ENCODE measurements around the gene LRFN2.

LRFN2 gene

GRCh38 chr6:40394381-40394780, 192.8 kb downstream of the LRFN2 start:
- no peak for DNase-seq

- no peak for DNase-seq
Observed at GRCh38 chr6:40393641-40394040, 193.5 kb downstream of the LRFN2 start.

DNA sequence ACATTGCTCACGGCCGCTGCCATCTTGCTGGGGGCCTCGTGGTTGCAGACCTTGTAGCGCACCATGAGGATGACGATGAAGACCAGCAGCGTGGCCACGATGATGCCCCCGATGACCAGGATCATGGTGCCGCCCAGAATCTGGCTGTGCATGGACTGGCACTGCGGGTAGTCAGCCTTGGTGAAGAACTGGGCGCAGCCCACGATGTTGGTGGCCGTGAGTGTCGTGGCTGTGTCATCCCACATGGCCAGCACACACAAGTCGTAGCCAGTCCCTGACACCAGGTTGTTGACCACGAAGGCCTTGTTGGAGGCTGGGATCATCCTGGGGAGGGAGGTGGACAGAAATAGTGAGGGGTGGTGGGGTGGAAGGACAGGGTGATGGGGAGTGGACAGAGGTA, 194.6 kb downstream of the LRFN2 start:
- DNase-seq: no peak

DNA sequence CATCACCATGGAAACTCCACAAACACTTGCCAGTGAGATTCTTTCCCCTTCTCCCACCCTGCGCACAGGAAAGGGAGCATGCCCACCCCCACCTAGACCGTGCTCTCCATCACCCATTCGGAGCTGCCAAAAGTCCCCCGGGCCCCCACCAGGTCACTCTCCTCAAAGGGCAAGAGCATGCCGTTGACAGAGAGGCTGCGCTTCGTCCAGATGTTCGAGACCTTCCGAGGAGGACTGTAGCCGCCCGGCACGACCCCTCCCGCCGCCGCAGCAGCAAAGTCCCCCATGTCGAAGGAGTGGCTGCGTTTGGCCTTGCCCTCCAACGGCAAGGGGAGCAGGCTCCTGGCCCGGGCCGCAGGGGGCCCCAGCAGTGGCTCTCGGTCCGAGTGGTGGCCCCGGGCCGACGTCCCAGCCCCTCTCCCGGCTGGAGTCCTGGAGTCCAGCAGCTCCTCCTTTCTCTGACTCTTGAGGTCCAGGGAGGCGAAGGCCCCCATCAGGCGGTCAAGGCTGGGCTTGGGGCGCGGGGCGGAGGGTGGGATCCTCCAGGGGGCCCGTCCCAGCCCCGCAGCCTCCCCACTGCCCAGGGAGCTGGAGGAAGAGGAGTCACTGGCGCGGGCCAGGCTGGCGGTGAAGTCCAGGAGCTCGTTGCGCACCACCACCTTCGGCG, 195.2 kb downstream of the LRFN2 start:
- DNase-seq: no peak

GRCh38 chr6:40391086-40391485, 196.1 kb downstream of the LRFN2 start:
- DNase-seq: no peak

DNA sequence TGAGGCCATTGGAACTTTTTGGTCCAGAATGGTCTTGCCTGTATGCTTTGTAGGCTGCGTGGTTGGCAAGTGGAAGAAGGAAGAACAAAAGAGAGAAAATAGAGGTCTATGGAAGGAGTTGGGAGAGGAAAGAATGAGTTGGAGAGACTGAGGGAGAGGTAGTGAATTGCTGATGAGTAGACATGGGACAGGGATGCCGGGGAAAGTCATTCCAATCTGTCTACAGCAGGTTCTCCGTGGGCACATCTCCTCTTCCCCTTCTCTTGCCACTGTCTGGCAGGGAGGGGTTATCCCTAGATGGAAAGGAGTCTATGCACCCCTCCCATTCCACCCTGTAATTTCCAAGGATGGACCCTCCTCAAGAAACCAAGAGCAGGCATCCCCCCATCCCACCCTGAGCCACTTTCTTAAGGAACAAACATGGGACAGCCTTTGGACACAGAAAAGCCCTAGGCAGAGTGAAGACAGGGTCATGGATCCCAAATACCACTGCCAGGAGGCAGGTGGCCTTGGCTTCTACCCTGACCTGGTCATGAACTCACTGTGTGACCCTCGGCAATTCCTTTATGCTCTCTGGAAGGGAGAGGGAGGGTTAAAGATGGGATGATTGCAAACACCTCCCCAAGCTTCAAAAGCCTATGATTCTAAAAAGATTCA, 196.9 kb downstream of the LRFN2 start:
- no peak for DNase-seq

GRCh38 chr6:40389254-40389653, 197.9 kb downstream of the LRFN2 start:
- no peak for DNase-seq

DNA sequence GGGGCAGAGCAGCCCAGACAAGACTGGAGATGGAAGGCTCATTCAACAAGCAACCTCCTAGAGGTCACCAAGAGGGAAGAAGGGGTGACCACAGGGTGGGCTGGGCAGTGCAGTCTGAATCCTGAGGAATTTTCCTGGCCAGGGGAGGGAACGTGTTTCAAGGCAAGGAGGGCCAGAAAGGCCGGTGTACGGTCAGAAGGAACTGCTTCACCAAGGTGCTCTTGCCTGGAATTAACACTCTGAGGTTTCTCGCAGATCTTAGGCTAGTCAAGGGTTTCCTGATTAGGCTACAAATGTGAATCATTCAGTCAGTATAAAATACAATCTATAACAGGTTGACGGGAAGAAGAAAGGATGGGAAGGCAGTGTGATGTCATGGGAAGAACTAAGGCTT, 199.3 kb downstream of the LRFN2 start:
- DNase-seq: no peak

- DNase-seq: no peak
Observed at GRCh38 chr6:40387127-40387870, 199.9 kb downstream of the LRFN2 start.

DNA sequence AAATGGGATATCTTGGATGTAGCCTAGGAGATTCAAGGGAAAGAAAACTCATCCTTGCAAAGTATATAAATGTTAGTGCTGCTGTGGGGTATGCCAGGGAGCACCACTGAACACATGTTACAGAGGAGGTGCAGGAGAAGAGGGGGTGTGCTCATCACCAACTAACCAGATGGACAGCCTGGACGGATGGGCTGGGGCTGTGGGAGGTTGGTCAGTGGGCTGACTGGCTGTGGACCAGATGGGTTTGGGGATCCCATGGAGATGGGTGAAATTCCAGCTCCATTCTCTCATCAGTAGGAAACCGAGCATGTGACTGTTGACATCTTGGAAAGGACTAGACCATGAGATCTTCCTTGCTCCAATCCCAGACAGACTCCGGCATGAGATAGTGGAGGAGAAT, 201.0 kb downstream of the LRFN2 start:
- no peak for DNase-seq

DNA sequence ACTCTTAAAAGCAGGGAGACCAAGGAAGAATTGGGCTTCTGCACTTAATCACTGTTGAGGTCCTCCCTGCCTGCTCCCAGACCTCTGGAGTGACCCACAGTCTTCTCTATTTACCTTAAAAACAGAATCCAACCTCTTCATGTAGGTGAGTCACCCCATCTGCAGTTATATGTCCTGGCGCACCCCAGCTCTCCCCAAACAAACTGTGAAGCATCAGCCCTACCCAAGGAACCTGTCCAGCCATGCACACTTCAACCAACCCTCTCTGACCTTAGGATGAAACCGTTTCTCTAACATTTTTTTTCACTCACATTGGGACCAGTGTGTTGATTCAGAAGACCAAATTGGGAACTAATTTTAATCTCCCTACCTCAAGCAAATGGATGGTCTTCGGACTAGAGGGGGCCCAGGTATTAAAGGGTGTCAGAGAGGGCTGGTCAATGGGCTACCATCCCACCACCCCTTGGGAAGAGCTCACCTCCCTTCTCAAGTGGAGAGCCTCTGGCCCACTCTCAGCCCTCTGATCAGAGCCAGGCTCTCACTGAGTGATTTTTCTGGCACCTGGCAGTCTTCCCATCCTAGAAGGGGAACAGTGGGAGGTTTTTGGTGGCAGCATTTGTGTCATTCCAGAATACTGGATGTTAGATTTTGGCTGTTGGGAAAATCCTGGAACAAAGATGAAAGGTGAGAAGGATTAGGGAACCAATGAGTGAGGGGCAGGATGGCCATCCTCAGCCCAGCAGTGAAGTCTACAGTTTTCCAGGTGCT, 203.6 kb downstream of the LRFN2 start:
- DNase-seq: no peak

DNA sequence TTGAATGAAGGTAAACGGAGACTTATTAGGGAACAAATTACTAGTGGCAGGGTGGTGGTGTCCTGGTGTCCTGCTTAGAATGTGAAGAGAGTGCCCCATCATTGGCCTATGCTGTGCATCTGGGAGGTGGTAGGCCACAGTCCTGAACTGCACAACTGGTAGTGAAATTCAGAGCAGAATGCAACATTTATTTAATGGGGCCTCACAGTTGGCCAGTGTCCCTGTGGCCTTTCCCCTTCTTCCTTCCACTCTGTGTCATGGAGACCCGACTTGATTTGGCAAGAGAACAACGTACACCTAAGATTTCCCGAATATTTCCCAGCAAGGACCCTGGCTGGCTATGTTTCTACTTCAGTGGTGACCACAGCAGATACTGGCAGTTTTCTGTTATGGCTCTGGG, 206.9 kb downstream of the LRFN2 start:
- DNase-seq: no peak

DNA sequence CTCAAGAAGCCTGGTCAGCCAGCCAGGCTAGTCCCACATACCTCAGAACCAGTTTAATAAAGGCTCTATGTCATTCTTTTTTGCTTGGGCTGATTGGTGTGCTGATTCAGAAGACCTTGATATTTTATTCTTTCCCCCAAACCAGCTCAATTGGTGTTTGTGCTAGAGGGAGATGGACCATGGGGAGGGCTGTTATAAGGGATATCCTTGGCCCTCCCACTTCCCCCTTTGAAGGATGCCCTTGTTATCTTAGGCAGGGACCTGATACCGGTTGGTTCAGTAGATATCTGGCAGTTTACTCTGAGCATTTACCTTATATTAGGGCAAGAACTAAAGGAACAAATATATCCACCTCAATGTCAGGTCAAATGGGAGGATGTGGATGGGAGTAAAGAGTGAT, 207.4 kb downstream of the LRFN2 start:
- DNase-seq: no peak

GRCh38 chr6:40378725-40379074, 208.5 kb downstream of the LRFN2 start:
- DNase-seq: no peak

DNA sequence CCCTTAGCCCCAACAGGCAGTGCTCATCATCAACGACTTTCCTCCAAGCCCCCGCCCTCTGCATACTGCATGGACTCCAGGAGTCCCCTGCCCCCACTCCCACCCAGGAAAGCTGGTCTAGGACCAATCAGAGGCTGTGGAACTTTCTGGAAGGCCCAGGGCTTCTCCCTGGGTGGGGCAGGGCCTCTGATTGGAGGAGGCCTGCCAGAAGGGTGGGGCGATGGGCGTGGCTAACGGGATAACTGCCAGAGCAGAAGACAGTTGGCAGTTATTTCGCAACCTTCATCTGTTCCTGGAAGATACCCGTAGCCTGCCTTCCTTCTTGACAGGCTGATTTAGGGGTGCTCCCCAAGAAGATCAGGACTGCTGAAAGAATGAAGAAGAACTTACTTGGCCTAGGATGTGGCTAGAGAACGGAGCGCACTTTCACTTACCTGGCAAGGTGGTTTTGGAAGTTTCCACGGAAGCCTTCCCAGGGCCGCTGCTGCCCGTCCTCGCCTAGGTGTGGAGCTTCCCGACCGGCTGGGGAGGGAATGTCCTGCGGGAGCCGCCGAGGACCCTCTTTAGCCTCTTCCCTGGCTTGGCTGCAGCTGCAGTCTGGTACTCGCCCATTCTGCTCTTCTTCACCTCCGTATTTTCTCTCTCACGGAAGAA, 209.0 kb downstream of the LRFN2 start:
- no peak for DNase-seq

DNA sequence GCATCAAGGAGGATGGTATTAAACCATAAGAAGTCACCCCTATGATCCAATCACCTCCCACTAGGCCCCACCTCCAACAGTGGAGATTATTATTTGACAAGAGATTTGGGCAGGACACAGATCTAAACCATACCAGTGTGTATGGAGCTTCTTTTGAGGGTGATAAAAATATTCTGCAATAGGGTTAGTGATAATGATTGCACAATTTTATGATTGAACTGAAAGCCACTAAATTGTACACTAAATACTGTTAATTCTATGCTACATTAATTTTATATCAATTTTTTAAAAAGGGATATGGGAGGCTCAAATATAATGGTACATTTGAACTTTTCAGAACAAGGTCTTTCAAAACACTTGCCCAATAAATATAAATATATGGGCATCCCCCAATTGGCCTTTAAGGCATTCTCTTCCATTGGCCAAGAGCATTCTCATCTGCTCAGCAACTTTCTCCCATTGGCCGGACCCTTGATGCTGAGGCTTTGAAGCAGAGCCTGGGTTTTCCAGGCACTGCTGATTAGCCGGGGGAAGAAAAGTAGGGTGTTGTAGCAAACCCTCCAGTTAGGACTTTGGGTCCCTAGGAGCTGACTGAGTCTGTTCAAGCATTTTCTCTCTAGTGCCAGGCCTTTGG, 209.9 kb downstream of the LRFN2 start:
- no peak for DNase-seq

DNA sequence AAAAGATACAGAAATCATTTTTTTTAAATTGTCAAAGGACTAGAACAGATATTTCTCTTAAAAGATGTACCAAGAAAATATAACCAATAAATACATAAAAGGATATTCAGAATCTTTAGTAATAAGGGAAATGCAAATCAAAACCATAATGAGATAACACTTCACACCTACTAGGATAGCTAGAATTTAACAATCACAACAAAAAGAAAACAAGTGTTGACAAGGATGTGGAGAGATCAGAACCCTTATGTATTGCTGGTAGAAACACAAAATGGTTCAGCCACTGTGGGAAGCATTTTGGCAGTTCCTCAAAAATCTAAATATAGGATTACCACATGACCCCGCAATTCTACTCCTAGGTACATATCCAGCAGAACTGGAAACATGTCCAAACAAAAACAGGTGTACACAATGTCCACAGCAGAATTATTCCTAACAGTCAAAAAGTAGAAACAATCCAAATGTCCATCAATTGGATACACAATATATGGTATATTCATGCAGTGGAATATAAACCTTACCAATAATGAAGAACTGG, 211.0 kb downstream of the LRFN2 start:
- DNase-seq: no peak

- no peak for DNase-seq
Observed at GRCh38 chr6:40373267-40373666, 213.9 kb downstream of the LRFN2 start.

DNA sequence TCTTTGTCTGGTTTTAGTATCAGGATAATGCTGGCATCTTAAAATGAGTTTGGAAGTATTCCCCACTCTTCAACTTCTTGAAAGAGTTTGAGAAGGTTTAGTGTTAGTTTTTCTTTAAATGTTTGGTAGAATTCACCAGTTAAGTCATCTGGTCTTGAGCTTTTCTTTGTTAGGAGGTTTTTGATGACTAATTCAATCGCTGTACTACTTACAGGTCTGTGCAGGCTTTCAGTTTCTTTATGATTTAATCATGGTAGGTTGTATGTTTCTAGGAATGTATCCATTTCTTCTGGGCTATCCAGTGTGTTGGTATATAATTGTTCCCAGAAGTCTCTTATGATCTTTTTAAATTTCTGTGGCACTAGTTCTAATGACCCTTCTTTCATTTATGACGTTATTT, 215.5 kb downstream of the LRFN2 start:
- no peak for DNase-seq

- DNase-seq: no peak
Observed at GRCh38 chr6:40371095-40371494, 216.1 kb downstream of the LRFN2 start.

DNA sequence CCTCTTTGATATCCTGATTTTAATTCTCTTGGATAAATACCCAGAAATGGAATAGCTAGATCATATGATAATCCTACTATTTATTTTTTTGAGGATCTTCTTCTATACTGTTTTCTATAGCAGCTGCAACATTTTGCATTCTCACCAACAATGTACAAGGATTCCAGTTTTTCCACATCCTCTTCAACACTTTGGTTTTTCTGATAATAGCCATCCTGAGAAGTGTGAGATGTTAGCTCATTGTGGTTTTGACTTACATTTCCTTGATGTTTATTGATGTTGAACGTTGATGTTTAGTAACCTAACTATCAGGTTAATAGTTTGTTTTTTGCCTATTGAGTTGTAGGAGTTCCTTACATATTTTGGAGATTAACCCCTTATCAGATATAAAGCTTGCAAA, 217.3 kb downstream of the LRFN2 start:
- no peak for DNase-seq

DNA sequence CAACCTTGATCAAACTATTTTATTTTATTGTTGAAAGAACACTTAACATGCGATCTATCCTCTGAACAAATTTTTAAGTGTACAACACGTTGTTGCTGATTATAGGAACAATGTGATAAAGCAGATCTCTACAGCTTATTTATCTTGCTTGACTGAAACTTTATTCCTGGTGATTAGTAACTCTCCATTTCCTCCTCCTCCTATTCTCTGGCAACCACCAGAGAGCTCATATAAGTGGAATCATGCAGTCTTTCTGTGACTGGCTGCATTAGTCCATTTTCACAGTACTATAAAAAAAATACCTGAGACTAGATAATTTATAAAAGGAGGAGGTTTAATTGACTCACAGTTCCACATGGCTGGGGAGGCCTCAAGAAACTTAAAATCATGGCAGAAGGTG, 218.1 kb downstream of the LRFN2 start:
- DNase-seq: no peak

Measured in kidney glomerular epithelial cell (primary cell).